Measurements from ENCODE around the gene CISTR.

Gene CISTR

DNA sequence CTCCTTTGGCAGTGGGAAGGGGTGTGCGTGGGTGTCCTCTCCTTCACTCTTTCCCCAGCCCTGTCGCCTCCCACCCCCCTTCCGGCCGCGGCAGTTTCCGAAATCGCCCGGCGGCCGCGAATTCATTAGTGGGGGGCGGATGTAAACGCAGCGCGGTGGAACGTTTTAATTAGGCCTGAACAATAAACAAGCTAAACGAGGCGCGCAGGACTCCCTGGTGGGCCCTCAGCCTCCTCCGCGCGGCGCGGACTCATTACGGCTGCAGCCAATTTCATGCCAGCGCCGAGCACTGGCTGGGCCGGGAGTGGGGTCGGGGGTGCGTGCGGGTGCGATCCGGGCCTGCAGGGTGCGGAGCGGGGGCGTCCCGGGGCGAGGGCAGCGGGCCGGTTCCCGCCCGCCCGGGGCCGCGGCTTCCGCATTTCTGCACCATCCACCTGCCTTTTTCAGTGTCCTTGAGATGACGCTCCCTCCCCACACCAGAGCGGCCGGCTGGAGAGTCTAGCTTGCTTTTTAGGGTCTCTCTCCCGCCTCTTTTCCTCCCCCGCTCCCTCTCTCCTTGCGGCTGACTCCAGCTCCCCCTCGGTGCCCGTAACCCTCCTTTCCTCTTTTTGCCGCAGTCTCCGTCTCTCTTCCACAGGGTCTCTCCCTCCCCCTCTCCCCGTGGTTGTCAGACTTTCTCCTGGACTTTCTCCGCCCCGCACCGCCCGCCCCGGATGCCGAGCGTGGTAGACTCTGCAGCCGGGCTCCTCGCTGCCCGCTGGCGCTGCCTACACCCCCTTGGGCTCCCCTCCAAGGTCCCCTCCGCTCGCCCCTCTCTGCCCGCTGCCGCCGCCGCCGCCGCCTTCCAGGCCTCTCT, at the start of gene CISTR:
Gene CISTR (minus strand): TSS at position 644 of the 856 bp plus-strand sequence.
- TF ChIP-seq SUZ12 (IDR thresholded peaks at IDR 0.05; ENCODE audit: extremely low read depth, insufficient read depth, insufficient read length): no peak
- no peak for TF ChIP-seq YY1 (IDR thresholded peaks at IDR 0.05; ENCODE audit: insufficient read depth, insufficient read length)
- TF ChIP-seq ZNF274 (IDR thresholded peaks at IDR 0.05; ENCODE audit: low read depth, low read length): no peak
- H3K9ac ChIP-seq (ENCODE audit: insufficient read length, low read depth): peak within 1 kb of the TSS; percentile 73
- peaks cover 7% of the 10 kb centered on the region for H3K4me1 ChIP-seq (ENCODE audit: insufficient read depth, insufficient read length)
- H3K36me3 ChIP-seq (ENCODE audit: insufficient read depth, insufficient read length, low read length): no peaks in the 10 kb centered on the region
- no peak for DNase-seq (ENCODE audit: low read depth, low spot score)
- peaks cover 88% of the 10 kb centered on the region for H3K27me3 ChIP-seq (ENCODE audit: insufficient read depth, insufficient read length)
- H3K4me3 ChIP-seq (ENCODE audit: insufficient read length, low read depth): peak within 1 kb of the TSS; percentile 53
- H3K9me3 ChIP-seq (ENCODE audit: insufficient read depth, low read length): no peaks in the 10 kb centered on the region

DNA sequence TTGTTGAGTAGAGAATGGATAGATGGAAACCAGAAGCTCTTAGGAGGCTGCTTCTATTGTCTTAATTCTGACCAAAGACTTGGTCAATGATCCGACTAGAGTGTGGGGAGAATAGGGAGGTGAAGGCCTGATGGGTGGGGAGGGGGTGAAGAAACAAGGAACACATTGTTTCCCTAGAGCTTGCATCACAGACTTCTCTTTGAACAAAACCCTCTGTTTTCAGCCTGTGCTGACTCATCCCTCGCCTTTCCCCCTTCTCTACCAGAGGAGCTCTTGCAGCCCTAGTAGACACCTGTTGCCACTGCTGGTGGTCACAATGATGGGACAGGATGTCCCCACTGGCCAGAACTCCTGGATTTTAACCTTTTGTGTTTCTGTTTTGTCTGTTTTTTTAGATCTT, 46.8 kb upstream of the CISTR start:
- DNase-seq (ENCODE audit: low read depth, low spot score): no peak
- Histone ChIP-seq H3K36me3 (ENCODE audit: insufficient read depth, insufficient read length, low read length) (no peaks in the 10 kb centered on the region), H3K4me1 (ENCODE audit: insufficient read depth, insufficient read length) (no peaks in the 10 kb centered on the region), H3K27me3 (ENCODE audit: insufficient read depth, insufficient read length) (peaks cover 6% of the 10 kb centered on the region), H3K9ac (ENCODE audit: insufficient read length, low read depth) (no peak overlapping the region), H3K9me3 (ENCODE audit: insufficient read depth, low read length) (no peaks in the 10 kb centered on the region), H3K4me3 (ENCODE audit: insufficient read length, low read depth) (no peak overlapping the region)
- TF ChIP-seq SUZ12 (IDR thresholded peaks at IDR 0.05; ENCODE audit: extremely low read depth, insufficient read depth, insufficient read length) (no peak), YY1 (IDR thresholded peaks at IDR 0.05; ENCODE audit: insufficient read depth, insufficient read length) (no peak), ZNF274 (IDR thresholded peaks at IDR 0.05; ENCODE audit: low read depth, low read length) (no peak)

DNA sequence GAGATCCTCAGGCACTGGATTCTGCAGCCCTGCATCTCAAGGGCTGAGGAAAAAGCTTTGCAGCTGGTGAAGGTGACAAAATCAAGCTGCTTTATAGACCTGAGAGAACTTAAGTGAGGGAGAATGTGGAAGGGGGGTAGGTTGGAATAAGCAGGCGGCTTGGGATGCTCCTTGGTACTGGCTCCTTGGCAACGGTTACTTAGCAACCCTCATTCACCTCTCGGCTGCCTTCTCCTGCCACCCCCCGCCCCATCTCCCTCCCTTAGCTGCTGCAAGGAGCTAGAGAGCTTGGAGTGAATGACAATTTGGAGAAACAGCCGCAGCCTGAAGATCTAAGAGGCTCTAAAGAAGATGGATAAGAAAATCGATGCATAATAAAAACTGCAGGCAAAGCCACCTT, 44.1 kb upstream of the CISTR start:
- Histone ChIP-seq H3K36me3 (ENCODE audit: insufficient read depth, insufficient read length, low read length) (no peaks in the 10 kb centered on the region), H3K9ac (ENCODE audit: insufficient read length, low read depth) (no peak overlapping the region), H3K4me1 (ENCODE audit: insufficient read depth, insufficient read length) (no peaks in the 10 kb centered on the region), H3K27me3 (ENCODE audit: insufficient read depth, insufficient read length) (peaks cover 18% of the 10 kb centered on the region), H3K9me3 (ENCODE audit: insufficient read depth, low read length) (no peaks in the 10 kb centered on the region), H3K4me3 (ENCODE audit: insufficient read length, low read depth) (no peak overlapping the region)
- TF ChIP-seq YY1 (IDR thresholded peaks at IDR 0.05; ENCODE audit: insufficient read depth, insufficient read length): no peak
- TF ChIP-seq ZNF274 (IDR thresholded peaks at IDR 0.05; ENCODE audit: low read depth, low read length): no peak
- TF ChIP-seq SUZ12 (IDR thresholded peaks at IDR 0.05; ENCODE audit: extremely low read depth, insufficient read depth, insufficient read length): no peak
- DNase-seq (ENCODE audit: low read depth, low spot score): no peak

DNA sequence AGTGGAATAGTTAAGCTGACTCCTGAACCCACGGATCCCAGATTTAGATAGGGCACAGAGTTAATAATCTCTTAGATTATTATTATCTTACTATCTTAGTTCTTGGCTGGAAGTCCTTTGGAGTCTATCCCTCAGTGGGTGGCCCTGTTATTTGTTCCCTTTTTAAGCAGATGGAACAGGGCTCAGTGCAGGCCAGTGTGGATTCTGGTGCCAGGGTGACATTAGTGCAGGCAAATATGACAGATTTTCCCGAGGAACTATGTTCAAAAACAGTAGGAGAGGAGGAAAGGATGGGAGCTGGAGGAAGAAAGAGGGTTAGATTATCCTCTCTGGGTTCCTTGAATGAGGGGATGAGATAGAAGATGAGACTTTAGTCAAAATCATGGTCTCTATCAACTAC, 41.4 kb upstream of the CISTR start:
- no peaks in the 10 kb centered on the region for H3K4me1 ChIP-seq (ENCODE audit: insufficient read depth, insufficient read length)
- H3K36me3 ChIP-seq (ENCODE audit: insufficient read depth, insufficient read length, low read length): no peaks in the 10 kb centered on the region
- no peak for DNase-seq (ENCODE audit: low read depth, low spot score)
- no peak overlapping the region for H3K9ac ChIP-seq (ENCODE audit: insufficient read length, low read depth)
- no peak overlapping the region for H3K4me3 ChIP-seq (ENCODE audit: insufficient read length, low read depth)
- H3K27me3 ChIP-seq (ENCODE audit: insufficient read depth, insufficient read length): peaks cover 18% of the 10 kb centered on the region
- TF ChIP-seq SUZ12 (IDR thresholded peaks at IDR 0.05; ENCODE audit: extremely low read depth, insufficient read depth, insufficient read length) (no peak), YY1 (IDR thresholded peaks at IDR 0.05; ENCODE audit: insufficient read depth, insufficient read length) (no peak), ZNF274 (IDR thresholded peaks at IDR 0.05; ENCODE audit: low read depth, low read length) (no peak)
- no peaks in the 10 kb centered on the region for H3K9me3 ChIP-seq (ENCODE audit: insufficient read depth, low read length)

DNA sequence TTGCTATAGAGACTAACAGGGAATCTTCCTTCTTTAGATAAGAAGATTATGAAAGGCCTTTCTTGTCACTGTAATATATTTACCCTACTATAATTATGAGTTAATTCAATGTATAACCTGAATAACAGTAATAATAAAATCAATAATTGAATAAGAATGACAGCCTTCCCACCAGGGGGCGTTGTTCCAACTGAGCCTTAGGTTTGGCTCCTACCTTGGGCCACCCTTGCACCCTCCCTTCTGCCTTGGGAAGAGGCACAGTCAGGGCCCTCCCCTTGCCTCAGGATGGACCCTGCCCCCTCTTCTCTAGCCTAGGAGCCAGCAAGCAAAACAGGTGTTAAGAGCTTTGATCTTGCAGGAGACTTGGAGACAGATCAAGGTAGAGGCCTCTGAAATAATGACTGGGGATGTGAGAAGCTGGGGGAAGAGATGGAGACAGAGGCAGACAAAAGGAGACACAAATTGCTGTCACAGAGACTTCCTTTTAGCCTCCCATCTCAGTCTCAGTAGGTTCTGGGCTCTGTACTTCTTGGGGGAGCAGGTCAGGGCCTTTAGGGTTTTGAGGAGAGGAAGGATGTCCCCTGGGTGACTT, 40.1 kb upstream of the CISTR start:
- Histone ChIP-seq H3K4me3 (ENCODE audit: insufficient read length, low read depth) (no peak overlapping the region), H3K4me1 (ENCODE audit: insufficient read depth, insufficient read length) (no peaks in the 10 kb centered on the region), H3K27me3 (ENCODE audit: insufficient read depth, insufficient read length) (peaks cover 18% of the 10 kb centered on the region), H3K9me3 (ENCODE audit: insufficient read depth, low read length) (no peaks in the 10 kb centered on the region), H3K9ac (ENCODE audit: insufficient read length, low read depth) (no peak overlapping the region), H3K36me3 (ENCODE audit: insufficient read depth, insufficient read length, low read length) (no peaks in the 10 kb centered on the region)
- no peak for DNase-seq (ENCODE audit: low read depth, low spot score)
- TF ChIP-seq SUZ12 (IDR thresholded peaks at IDR 0.05; ENCODE audit: extremely low read depth, insufficient read depth, insufficient read length) (no peak), YY1 (IDR thresholded peaks at IDR 0.05; ENCODE audit: insufficient read depth, insufficient read length) (no peak), ZNF274 (IDR thresholded peaks at IDR 0.05; ENCODE audit: low read depth, low read length) (no peak)

DNA sequence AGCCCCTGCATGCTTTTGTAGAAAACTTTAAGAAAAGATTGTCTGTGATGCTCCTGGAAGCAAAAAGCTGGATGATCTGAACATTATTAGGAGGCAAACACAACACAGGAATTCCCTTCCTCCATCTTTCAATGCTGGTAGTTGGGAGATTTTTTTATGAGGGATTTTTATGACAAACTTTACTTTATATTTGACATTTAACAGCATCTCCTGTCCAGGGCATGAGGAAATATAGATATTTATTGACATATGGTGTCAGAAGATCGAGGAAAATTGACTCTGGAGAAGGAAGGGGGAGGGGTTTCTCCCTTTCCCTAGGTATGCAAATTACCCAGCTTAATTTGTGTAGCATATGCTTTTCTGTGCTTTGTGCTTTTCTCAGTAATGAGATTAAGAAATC, 37.8 kb upstream of the CISTR start:
- DNase-seq (ENCODE audit: low read depth, low spot score): no peak
- no peaks in the 10 kb centered on the region for H3K9me3 ChIP-seq (ENCODE audit: insufficient read depth, low read length)
- no peaks in the 10 kb centered on the region for H3K4me1 ChIP-seq (ENCODE audit: insufficient read depth, insufficient read length)
- peaks cover 22% of the 10 kb centered on the region for H3K27me3 ChIP-seq (ENCODE audit: insufficient read depth, insufficient read length)
- H3K4me3 ChIP-seq (ENCODE audit: insufficient read length, low read depth): no peak overlapping the region
- H3K36me3 ChIP-seq (ENCODE audit: insufficient read depth, insufficient read length, low read length): no peaks in the 10 kb centered on the region
- TF ChIP-seq YY1 (IDR thresholded peaks at IDR 0.05; ENCODE audit: insufficient read depth, insufficient read length) (no peak), SUZ12 (IDR thresholded peaks at IDR 0.05; ENCODE audit: extremely low read depth, insufficient read depth, insufficient read length) (no peak), ZNF274 (IDR thresholded peaks at IDR 0.05; ENCODE audit: low read depth, low read length) (no peak)
- H3K9ac ChIP-seq (ENCODE audit: insufficient read length, low read depth): no peak overlapping the region

DNA sequence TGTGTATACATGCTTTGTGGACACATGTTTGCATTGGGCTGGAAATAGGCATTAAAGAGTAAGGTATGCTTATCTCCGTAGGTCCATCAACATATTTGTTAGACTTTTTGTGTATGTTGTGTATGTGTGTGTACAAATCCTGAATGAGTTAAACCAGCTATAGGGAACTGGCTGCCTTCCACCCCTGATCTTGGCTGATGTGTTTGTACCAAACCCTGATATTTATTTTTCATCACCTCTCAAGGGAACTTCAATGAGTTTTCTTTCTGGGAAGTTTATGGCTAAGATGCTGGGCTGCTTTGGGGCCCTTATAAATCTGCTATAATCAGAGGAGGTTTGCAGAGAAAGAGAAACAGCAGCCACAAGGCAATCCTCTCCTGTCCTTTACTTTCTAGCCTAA, 37.1 kb upstream of the CISTR start:
- Histone ChIP-seq H3K9me3 (ENCODE audit: insufficient read depth, low read length) (no peaks in the 10 kb centered on the region), H3K9ac (ENCODE audit: insufficient read length, low read depth) (no peak overlapping the region), H3K4me1 (ENCODE audit: insufficient read depth, insufficient read length) (no peaks in the 10 kb centered on the region), H3K4me3 (ENCODE audit: insufficient read length, low read depth) (no peak overlapping the region), H3K36me3 (ENCODE audit: insufficient read depth, insufficient read length, low read length) (no peaks in the 10 kb centered on the region), H3K27me3 (ENCODE audit: insufficient read depth, insufficient read length) (peaks cover 19% of the 10 kb centered on the region)
- no peak for TF ChIP-seq YY1 (IDR thresholded peaks at IDR 0.05; ENCODE audit: insufficient read depth, insufficient read length)
- TF ChIP-seq ZNF274 (IDR thresholded peaks at IDR 0.05; ENCODE audit: low read depth, low read length): no peak
- no peak for TF ChIP-seq SUZ12 (IDR thresholded peaks at IDR 0.05; ENCODE audit: extremely low read depth, insufficient read depth, insufficient read length)
- DNase-seq (ENCODE audit: low read depth, low spot score): no peak

All from NT2/D1 (cell line).